ENCODE results near the gene CDH10.

DNA sequence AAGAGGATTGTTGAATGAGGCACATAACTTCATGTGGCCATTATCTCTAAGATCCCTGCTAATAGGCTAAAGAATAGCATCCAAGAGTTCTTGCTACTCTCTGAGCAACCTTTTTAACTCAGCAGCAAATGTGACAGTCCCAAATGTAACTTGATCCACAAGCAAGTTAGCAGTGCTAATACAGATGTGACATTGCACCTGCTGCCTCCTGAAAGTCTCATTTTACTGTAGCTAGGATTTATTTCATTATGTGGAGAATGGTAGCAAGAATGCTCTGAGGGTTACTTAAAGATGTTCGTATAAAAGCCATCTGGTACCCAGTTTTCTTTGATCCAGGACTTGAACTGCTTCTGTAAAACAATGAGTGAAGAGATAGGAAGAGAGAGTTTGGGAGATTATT lies 45.8 kb downstream of the CDH10 start:
- TF ChIP-seq, protein P1, sequence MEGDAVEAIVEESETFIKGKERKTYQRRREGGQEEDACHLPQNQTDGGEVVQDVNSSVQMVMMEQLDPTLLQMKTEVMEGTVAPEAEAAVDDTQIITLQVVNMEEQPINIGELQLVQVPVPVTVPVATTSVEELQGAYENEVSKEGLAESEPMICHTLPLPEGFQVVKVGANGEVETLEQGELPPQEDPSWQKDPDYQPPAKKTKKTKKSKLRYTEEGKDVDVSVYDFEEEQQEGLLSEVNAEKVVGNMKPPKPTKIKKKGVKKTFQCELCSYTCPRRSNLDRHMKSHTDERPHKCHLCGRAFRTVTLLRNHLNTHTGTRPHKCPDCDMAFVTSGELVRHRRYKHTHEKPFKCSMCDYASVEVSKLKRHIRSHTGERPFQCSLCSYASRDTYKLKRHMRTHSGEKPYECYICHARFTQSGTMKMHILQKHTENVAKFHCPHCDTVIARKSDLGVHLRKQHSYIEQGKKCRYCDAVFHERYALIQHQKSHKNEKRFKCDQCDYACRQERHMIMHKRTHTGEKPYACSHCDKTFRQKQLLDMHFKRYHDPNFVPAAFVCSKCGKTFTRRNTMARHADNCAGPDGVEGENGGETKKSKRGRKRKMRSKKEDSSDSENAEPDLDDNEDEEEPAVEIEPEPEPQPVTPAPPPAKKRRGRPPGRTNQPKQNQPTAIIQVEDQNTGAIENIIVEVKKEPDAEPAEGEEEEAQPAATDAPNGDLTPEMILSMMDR (IDR thresholded peaks at IDR 0.05) = no peak
- TF ChIP-seq POLR2A (IDR thresholded peaks at IDR 0.05) (no peak), POLR2AphosphoS5 (IDR thresholded peaks at IDR 0.05) (no peak), EP300 (IDR thresholded peaks at IDR 0.05) (no peak)

All from sigmoid colon (tissue), 4 donors.